ENCODE data around the gene DIO1.
"Not testable (repeated sequence)": the region's sequence is repeated elsewhere in the genome, so short reads cannot be mapped to it uniquely, and the experiment has no call there.

The DIO1 gene

GRCh38 chr1:53893999-53894636 is at the start of gene DIO1:
Gene DIO1 (plus strand): TSS chr1:53894187. CDS start chr1:53894211, 24 bp downstream.
- no peak for DNase-seq (ENCODE audit: low read depth)

GRCh38 chr1:53847980-53848379 is 46.0 kb upstream of the DIO1 start:
- no peak for DNase-seq (ENCODE audit: low read depth)

GRCh38 chr1:53850082-53850673 is 43.8 kb upstream of the DIO1 start:
- DNase-seq (ENCODE audit: low read depth) = no peak

- DNase-seq (ENCODE audit: low read depth) = no peak
These were observed 42.3 kb upstream of the DIO1 start for GRCh38 chr1:53851571-53852285.

GRCh38 chr1:53860967-53861411 is 33.0 kb upstream of the DIO1 start:
- DNase-seq (ENCODE audit: low read depth) = no peak

- DNase-seq (ENCODE audit: low read depth) = no peak
These were observed 31.5 kb upstream of the DIO1 start for GRCh38 chr1:53862507-53862906.

- DNase-seq (ENCODE audit: low read depth) = no peak
These were observed 25.4 kb upstream of the DIO1 start for GRCh38 chr1:53868565-53868964.

- no peak for DNase-seq (ENCODE audit: low read depth)
These were observed 24.4 kb upstream of the DIO1 start for GRCh38 chr1:53869454-53870117.

- no peak for DNase-seq (ENCODE audit: low read depth)
These were observed 22.8 kb upstream of the DIO1 start for GRCh38 chr1:53871221-53871620.

GRCh38 chr1:53871773-53872484 is 22.1 kb upstream of the DIO1 start:
- DNase-seq (ENCODE audit: low read depth) = no peak

- DNase-seq (ENCODE audit: low read depth) = not testable (repeated sequence)
These were observed 18.8 kb upstream of the DIO1 start for GRCh38 chr1:53875150-53875549.

- no peak for DNase-seq (ENCODE audit: low read depth)
These were observed 15.4 kb upstream of the DIO1 start for GRCh38 chr1:53878492-53879105.

- DNase-seq (ENCODE audit: low read depth) = not testable (repeated sequence)
These were observed 12.1 kb upstream of the DIO1 start for GRCh38 chr1:53881853-53882252.

GRCh38 chr1:53883600-53883999 is 10.4 kb upstream of the DIO1 start:
- DNase-seq (ENCODE audit: low read depth) = not testable (repeated sequence)

- no peak for DNase-seq (ENCODE audit: low read depth)
These were observed 5.3 kb upstream of the DIO1 start for GRCh38 chr1:53888681-53889080.

- DNase-seq (ENCODE audit: low read depth) = peak; percentile 61
These were observed 4.4 kb upstream of the DIO1 start, which contains the start of gene YIPF1 for GRCh38 chr1:53889304-53890298. Gene YIPF1 (minus strand): TSS chr1:53889797. CDS start chr1:53888937, 860 bp downstream.

GRCh38 chr1:53890522-53890941 is 3.5 kb upstream of the DIO1 start:
- DNase-seq (ENCODE audit: low read depth) = peak; percentile 3

- no peak for DNase-seq (ENCODE audit: low read depth)
These were observed 3.0 kb upstream of the DIO1 start for GRCh38 chr1:53891018-53891417.

- DNase-seq (ENCODE audit: low read depth) = no peak
These were observed 2.3 kb upstream of the DIO1 start for GRCh38 chr1:53891678-53892077.

GRCh38 chr1:53892911-53893310 is 1.1 kb upstream of the DIO1 start:
- no peak for DNase-seq (ENCODE audit: low read depth)
